MM.1S (cell line): ENCODE measurements around the gene HEATR5A.

Experiments
- CTCF ChIP-seq: fragments of 300-600 bp; sonication (generic); IDR thresholded peaks from 2 replicates; pipeline ENCODE4 v1.5.1; 2016; ENCODE audit warnings: antibody characterized with exemption, low read length, mixed read lengths
- EZH2 ChIP-seq: fragments of 300-600 bp; sonication (generic); optimal IDR thresholded peaks from 2 replicates; pipeline ENCODE3; 2017; ENCODE audit warnings: low read depth, mild to moderate bottlenecking, antibody characterized with exemption, low read length, mixed read lengths

DNA sequence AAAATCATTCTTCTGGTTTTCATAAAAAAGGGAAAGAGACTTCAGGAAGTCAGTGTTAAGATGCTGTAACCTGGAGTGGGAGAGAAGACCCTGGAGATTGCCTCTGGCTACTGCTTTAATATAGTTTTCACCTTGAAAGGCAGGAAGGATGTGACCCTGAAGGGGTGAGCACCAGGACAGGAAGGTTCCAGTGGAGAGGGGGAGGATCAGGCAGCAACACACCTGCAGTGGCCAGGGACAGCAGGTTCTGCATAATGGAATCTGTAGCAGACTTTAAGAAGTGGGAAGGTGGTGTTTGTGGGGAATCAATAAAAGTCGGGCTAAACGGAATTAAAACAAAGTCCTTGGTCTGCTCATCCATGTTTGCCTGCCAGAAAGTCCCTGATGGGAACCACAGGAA lies 6.3 kb upstream of the HEATR5A start:
- no peak for TF ChIP-seq EZH2
- no peak for TF ChIP-seq CTCF
